Measurements from ENCODE around the gene VRK3.

The VRK3 gene

GRCh38 chr19:50030937-50031336 is 5.8 kb upstream of the VRK3 start:
- DNase-seq (ENCODE audit: low read depth): no peak

- DNase-seq (ENCODE audit: low read depth): no peak
Measured at GRCh38 chr19:50030225-50030624, 5.1 kb upstream of the VRK3 start.

- DNase-seq (ENCODE audit: low read depth): no peak
Measured at GRCh38 chr19:50026550-50026906, 1.4 kb upstream of the VRK3 start.

- peak; percentile 92 for DNase-seq (ENCODE audit: low read depth)
Measured at GRCh38 chr19:50025794-50026549, 800 bp upstream of the VRK3 start, which contains the start of gene ZNF473. TSS of gene ZNF473 (plus strand) at chr19:50026005. CDS start at chr19:50031083, 5,078 bp downstream.

- no peak for DNase-seq (ENCODE audit: low read depth)
Measured at GRCh38 chr19:50024719-50025021, 502 bp downstream of the VRK3 start.

GRCh38 chr19:50022823-50023222 is 2.3 kb downstream of the VRK3 start:
- no peak for DNase-seq (ENCODE audit: low read depth)

- no peak for DNase-seq (ENCODE audit: low read depth)
Measured at GRCh38 chr19:50020481-50020880, 4.7 kb downstream of the VRK3 start.

GRCh38 chr19:50016225-50016807 is 8.9 kb downstream of the VRK3 start:
- DNase-seq (ENCODE audit: low read depth): no peak

- DNase-seq (ENCODE audit: low read depth): no peak
Measured at GRCh38 chr19:50008532-50008931, 16.6 kb downstream of the VRK3 start.

- no peak for DNase-seq (ENCODE audit: low read depth)
Measured at GRCh38 chr19:50007947-50008346, 17.2 kb downstream of the VRK3 start.

GRCh38 chr19:50007170-50007569 is 18.0 kb downstream of the VRK3 start:
- DNase-seq (ENCODE audit: low read depth): no peak

GRCh38 chr19:50005428-50005827 is 19.7 kb downstream of the VRK3 start:
- DNase-seq (ENCODE audit: low read depth): no peak

- no peak for DNase-seq (ENCODE audit: low read depth)
Measured at GRCh38 chr19:50003810-50004419, 21.3 kb downstream of the VRK3 start.

GRCh38 chr19:50003254-50003788 is 21.9 kb downstream of the VRK3 start:
- DNase-seq (ENCODE audit: low read depth): no peak

- DNase-seq (ENCODE audit: low read depth): no peak
Measured at GRCh38 chr19:50002386-50002960, 22.7 kb downstream of the VRK3 start.

GRCh38 chr19:50001775-50002174 is 23.4 kb downstream of the VRK3 start:
- DNase-seq (ENCODE audit: low read depth): no peak

- DNase-seq (ENCODE audit: low read depth): no peak
Measured at GRCh38 chr19:50000841-50001557, 24.2 kb downstream of the VRK3 start.

GRCh38 chr19:50000038-50000840 is 24.9 kb downstream of the VRK3 start:
- no peak for DNase-seq (ENCODE audit: low read depth)

- DNase-seq (ENCODE audit: low read depth): no peak
Measured at GRCh38 chr19:49999371-50000010, 25.7 kb downstream of the VRK3 start.

- DNase-seq (ENCODE audit: low read depth): no peak
Measured at GRCh38 chr19:49997709-49998108, 27.5 kb downstream of the VRK3 start.

GRCh38 chr19:49988433-49988832 is 36.7 kb downstream of the VRK3 start:
- no peak for DNase-seq (ENCODE audit: low read depth)

Measured in T-helper 22 cell (primary cell).